ENCODE data around the gene FLRT1.

FLRT1 gene

DNA sequence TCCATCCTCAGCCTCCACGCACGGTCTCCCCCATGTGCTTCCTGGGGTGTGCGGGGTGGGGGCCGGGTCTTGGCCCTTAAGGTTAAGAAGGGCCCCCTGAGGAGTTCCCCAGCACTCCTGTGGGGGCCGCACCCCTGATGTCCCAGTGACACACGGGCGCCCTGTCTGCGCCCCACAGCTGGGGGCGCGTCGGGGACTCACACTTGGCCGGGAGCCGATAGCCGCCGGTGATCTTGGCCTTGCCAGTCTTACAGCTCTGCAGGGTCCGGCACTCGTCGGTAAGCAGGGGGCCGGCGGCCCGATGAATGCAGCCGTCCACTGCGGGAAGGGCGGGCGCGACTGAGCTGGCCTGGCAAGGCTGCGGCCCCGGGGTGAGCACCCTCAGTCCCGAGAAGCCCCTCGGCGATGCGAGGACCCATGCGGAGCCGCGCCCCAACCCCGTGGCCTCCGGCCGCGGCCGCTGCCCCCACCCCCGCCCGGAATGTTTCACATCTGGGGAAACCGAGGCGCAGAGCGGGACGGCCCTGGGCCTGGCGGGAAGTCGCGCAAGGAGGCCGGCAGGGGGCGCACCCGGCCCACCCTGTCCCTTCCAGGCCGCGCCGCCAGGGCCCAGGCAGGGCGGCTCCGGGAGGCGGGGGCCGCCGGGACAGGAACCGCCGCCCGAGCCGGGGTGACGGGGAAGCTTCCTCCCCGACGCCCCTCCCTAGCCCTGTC lies 35.5 kb upstream of the FLRT1 start:
- peak overlapping the region; percentile 34; the same call in 1 of the 2 replicates for H3K9ac ChIP-seq (ENCODE audit: low read depth, low read length)
- H3K36me3 ChIP-seq (ENCODE audit: insufficient read depth, low read length), result peaks cover 6% of the 10 kb centered on the region; the same call in 1 of the 2 replicates
- H3K9me3 ChIP-seq (ENCODE audit: control insufficient read depth, insufficient read depth, low read length), result no peaks in the 10 kb centered on the region
- H3K4me1 ChIP-seq (ENCODE audit: insufficient read depth, low read length), result peaks cover 12% of the 10 kb centered on the region; the same call in 1 of the 2 replicates

DNA sequence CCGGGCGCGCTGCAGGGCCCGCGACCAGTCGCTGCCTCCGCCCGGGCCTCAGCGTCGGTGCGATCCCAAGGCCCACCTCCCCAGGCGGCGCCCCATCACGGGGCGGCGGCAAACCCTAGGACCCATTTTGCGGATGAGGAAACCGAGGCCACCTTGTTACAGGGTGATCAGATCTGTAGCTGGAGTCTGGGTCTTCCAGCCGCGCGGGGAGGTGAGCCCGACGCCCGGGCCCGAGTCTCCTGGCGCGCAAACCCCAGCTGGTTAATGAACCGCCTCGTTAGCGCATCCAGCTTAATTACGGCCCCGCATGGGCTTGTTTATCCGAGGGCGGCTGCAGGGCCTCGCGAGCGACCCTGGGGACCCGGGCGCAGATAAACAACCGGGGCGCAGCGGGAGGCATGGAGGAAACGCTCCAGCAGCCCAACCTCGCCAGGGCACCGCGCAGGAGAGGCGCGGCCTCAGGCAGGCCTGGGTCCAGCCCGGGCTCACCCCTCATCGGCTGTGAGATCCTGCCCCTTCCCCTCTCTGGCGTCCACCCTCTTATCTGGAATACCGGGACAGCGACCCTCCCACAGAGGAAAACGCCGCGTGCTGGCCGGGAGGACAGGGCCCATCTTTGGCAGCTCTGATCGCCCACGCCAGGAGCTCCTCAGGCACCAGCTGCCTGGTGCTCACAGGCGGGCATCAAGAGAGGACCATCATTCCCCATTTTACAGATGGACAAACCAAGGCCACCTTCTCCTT lies 34.8 kb upstream of the FLRT1 start:
- Histone ChIP-seq H3K9ac (ENCODE audit: low read depth, low read length) (peak overlapping the region; percentile 30; the same call in 1 of the 2 replicates), H3K9me3 (ENCODE audit: control insufficient read depth, insufficient read depth, low read length) (no peaks in the 10 kb centered on the region), H3K4me1 (ENCODE audit: insufficient read depth, low read length) (peaks cover 12% of the 10 kb centered on the region; the same call in 1 of the 2 replicates), H3K36me3 (ENCODE audit: insufficient read depth, low read length) (peaks cover 6% of the 10 kb centered on the region; the same call in 1 of the 2 replicates)

DNA sequence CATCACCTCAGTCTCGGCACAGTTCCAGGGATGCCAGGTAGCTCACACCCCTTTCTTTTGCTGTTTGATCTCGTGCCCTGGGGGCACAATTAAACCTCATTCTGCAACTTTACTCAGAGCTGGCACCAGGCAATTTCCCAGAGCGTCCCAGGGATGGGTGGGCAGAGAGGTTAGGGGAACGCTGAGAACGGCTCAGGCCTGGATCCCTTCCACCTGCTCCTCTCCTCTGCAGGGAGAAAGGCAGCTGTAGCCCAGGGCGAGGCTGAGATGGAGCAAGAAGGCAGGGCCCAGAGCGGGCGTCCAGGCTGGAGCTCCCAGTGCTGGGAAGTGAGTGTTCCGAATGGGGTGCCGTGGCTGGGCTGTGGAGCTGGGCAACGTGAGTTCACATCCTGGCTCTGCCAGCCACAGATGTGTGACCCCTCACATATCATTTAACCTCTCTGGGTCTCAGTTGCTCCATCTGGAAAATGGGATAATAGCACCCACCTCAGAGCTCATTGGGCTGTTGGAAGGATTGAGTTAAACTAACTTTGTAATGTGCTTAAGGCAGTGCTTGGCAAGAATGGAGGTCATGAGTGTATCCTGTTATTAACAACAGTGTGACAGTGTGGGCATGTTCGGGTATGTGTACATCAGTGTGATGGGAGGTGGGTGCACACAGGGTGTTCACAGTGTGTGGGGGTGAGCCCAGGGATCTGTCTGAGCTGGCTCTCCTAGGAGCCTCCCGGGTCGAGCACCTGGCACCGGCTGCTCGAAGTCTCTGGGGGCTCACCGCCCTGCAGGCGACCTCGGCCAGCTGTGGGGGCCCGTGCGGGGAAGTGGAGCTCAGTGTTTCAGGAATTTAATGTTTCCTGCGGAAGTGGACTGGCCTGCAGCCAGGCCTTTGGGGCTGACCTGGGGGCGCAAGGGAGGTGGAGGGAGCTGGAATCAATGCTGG lies 34.0 kb upstream of the FLRT1 start:
- peaks cover 5% of the 10 kb centered on the region; the same call in 1 of the 2 replicates for H3K36me3 ChIP-seq (ENCODE audit: insufficient read depth, low read length)
- H3K9ac ChIP-seq (ENCODE audit: low read depth, low read length), result no peak overlapping the region
- H3K4me1 ChIP-seq (ENCODE audit: insufficient read depth, low read length), result peaks cover 12% of the 10 kb centered on the region; the same call in 1 of the 2 replicates
- no peaks in the 10 kb centered on the region for H3K9me3 ChIP-seq (ENCODE audit: control insufficient read depth, insufficient read depth, low read length)

DNA sequence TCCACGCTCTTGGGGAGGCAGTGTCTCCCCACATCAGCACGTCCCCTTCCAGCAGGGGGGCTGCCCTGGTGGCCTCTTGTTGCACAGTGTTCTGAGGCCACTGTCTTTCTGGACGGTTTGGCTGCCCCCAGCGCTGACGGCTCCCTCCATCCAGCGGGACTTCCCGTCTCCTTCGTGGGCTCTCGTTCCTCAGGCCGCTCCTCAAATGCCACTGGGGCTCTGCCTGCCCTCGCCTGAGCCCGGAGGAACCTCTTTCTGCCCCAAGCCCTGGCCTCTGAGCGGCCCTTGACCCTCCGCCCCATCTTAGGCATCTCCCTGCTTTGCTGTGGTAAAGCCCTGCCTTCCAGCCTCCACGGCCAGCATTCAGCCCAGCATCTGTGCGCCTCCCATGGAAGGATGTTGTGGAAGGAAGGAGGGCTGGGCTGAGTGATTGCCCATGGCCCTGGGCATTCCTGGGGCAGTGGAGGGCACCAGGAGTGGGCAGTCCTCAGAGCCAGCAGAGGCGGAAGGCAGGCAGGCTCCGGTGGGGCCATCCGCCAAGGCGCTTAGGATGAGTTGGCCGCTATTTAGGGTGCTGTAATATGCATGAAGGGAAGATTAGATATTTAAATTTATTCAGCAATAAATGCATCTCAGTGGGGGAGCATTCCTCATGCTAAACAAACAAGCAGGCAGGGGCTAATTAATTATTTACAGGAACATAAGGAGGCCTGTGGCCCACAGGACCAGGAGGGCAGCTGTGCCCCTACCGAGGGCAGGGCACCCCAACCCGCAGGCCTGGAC lies 31.7 kb upstream of the FLRT1 start:
- Histone ChIP-seq H3K4me1 (ENCODE audit: insufficient read depth, low read length) (peaks cover 5% of the 10 kb centered on the region; the same call in 1 of the 2 replicates), H3K36me3 (ENCODE audit: insufficient read depth, low read length) (no peaks in the 10 kb centered on the region), H3K9me3 (ENCODE audit: control insufficient read depth, insufficient read depth, low read length) (no peaks in the 10 kb centered on the region), H3K9ac (ENCODE audit: low read depth, low read length) (no peak overlapping the region)

DNA sequence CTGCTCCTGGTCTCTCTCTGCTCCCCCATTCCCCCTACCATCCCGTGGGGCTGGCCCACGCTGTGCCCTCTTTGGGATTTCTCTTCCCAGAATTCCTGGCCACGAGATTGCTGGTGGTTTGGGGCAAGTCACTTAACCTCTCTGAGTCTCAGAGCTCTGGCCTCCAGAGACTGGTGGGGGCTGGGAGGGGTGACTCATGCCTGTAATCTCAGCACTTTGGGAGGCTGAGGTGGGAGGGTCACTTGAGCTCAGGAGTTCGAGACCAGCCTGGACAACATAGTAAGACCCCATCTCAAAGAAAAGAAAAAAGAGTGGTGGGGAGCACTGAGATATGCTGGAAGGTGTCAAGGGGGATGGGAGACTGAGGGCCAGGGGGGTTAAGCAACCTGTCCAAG lies 31.1 kb upstream of the FLRT1 start:
- H3K4me1 ChIP-seq (ENCODE audit: insufficient read depth, low read length), result peaks cover 5% of the 10 kb centered on the region; the same call in 1 of the 2 replicates
- no peak overlapping the region for H3K9ac ChIP-seq (ENCODE audit: low read depth, low read length)
- no peaks in the 10 kb centered on the region for H3K36me3 ChIP-seq (ENCODE audit: insufficient read depth, low read length)
- no peaks in the 10 kb centered on the region for H3K9me3 ChIP-seq (ENCODE audit: control insufficient read depth, insufficient read depth, low read length)

DNA sequence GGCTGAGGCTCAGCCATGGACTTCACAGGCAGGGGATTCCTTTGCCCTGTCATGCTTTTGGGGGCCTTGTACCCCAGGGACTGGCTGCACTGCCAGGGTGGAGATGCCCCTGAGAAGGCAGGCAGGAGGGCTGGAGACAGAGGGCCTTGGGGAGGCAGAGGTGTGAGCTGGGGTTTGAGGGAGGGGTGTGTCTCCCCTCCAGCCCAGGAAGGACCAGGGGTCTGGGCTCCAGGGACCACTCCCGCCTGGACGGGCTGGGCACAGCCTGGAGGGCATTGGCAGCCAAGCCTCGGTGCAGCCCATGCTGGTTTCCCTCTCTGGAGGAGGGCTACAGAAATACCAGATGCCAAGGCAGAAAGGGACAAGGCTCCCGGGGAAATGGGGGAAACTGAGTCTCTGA lies 30.0 kb upstream of the FLRT1 start:
- peaks cover 5% of the 10 kb centered on the region; the same call in 1 of the 2 replicates for H3K4me1 ChIP-seq (ENCODE audit: insufficient read depth, low read length)

DNA sequence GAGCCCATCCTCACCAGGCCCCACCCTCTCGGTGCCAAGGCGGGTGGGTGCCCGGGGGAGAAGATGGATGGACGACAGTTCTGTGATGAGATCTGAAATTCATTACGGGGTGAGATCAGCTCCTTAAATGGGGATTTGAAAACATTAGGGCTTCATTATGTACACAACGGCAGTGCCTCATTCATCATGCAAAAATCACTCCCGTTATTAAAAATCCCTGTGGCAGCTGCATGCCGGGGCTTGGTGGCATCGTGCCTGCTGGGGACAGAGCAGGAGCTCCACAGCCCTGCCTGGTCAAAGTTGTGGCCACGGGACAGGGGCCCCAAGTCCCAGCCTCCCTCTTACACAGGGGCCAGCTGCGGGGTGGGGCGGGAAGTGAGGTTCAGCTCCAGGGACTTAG lies 29.3 kb upstream of the FLRT1 start:
- Histone ChIP-seq H3K36me3 (ENCODE audit: insufficient read depth, low read length) (no peaks in the 10 kb centered on the region), H3K9ac (ENCODE audit: low read depth, low read length) (no peak overlapping the region), H3K9me3 (ENCODE audit: control insufficient read depth, insufficient read depth, low read length) (no peaks in the 10 kb centered on the region), H3K4me1 (ENCODE audit: insufficient read depth, low read length) (peaks cover 5% of the 10 kb centered on the region; the same call in 1 of the 2 replicates)

More for the DNA sequence above, 30.0 kb upstream of the FLRT1 start:
- H3K9me3 ChIP-seq (ENCODE audit: control insufficient read depth, insufficient read depth, low read length), result no peaks in the 10 kb centered on the region
- no peaks in the 10 kb centered on the region for H3K36me3 ChIP-seq (ENCODE audit: insufficient read depth, low read length)
- no peak overlapping the region for H3K9ac ChIP-seq (ENCODE audit: low read depth, low read length)

DNA sequence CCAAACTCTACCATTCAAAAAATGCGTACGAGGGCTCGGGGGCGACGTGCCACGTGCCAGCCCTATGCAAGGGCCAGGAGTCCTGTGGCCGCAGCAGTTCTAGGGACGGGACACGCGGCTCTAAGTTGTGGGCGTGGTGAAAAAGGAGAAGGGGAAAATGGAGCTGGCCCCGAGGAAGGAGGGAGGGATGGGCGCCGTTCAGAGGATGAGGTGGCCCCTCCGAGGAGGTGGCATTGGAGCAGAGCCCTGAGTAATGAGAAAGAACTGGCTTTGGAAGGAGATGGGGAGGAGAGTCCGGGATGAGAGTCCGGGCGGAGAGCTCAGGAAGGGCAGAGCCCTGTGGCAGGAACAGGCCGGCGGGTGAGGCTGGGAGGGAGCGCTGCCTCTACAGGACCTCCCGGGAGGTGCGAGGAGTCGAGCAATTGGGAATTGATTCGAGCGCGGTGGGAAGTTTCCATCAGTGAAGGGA lies 28.5 kb upstream of the FLRT1 start:
- Histone ChIP-seq H3K36me3 (ENCODE audit: insufficient read depth, low read length) (no peaks in the 10 kb centered on the region), H3K9me3 (ENCODE audit: control insufficient read depth, insufficient read depth, low read length) (no peaks in the 10 kb centered on the region), H3K9ac (ENCODE audit: low read depth, low read length) (peak overlapping the region; percentile 48), H3K4me1 (ENCODE audit: insufficient read depth, low read length) (peaks cover 5% of the 10 kb centered on the region; the same call in 1 of the 2 replicates)

DNA sequence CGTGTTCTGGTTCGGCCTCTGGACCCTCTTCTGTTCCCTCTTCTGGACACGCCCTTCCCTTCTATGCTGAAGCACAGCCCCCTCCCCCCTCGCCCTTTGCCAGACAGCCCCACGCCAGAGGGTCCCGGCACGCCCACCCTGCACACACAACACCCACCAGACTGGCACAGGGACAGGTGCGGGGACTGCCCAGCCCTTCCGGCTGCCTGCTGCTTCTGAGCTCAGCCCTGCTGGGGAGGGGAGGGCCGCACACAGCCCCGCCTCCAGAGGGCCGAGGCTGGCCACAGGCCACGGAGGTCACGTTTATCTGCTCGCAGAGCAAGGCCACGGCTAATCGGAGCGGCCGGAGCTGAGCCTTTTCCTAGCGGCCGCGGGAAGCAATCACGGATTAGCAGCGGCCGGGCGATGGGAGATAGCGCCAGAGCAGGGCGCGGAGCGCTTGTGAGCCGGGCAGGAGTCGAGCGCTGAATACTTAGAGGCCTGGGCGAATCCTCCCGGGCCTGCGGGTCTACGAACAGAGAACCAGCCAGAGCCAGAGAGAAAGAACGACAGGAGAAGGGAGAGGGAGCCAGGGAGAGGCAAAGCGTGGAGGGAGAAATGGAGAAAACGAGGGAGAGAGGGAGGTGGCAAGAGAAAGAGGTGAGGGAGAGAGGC lies 28.0 kb upstream of the FLRT1 start:
- Histone ChIP-seq H3K9me3 (ENCODE audit: control insufficient read depth, insufficient read depth, low read length) (no peaks in the 10 kb centered on the region), H3K9ac (ENCODE audit: low read depth, low read length) (peak overlapping the region; percentile 48), H3K36me3 (ENCODE audit: insufficient read depth, low read length) (no peaks in the 10 kb centered on the region), H3K4me1 (ENCODE audit: insufficient read depth, low read length) (peaks cover 5% of the 10 kb centered on the region; the same call in 1 of the 2 replicates)

DNA sequence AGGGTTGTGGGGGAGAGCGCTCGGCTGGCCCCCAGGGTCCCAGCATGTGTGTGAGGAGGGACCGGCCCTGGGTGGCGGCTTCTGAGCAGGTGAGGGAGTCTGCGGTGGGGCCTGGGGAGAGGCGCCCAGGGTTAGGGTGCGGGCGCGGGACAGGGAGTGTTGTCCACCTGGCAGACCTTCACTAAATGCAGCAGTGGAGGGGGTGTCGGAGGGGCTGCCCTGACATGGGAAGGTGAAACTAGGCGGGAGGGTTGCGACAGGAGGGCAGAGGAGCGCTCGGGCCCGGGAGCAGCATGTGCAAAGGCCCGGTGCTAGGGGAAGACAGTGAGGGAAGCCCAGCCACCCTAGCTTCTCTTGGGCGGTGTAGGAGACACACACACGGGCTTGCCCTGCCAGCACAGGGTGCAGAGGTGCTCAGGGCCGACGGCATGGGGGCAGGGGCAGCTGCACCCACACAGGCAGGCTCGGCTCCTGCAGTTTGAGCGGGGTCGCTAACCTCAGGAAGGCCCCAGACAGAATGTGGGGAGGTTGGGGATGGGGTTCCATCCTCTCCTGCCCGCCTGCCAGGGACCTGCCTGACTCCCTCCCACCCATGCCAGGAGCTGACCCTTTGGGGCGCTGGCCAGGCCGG lies 27.3 kb upstream of the FLRT1 start:
- Histone ChIP-seq H3K9me3 (ENCODE audit: control insufficient read depth, insufficient read depth, low read length) (no peaks in the 10 kb centered on the region), H3K36me3 (ENCODE audit: insufficient read depth, low read length) (no peaks in the 10 kb centered on the region), H3K9ac (ENCODE audit: low read depth, low read length) (peak overlapping the region; percentile 48), H3K4me1 (ENCODE audit: insufficient read depth, low read length) (0 out of 2 replicates have a peak, but pooled peaks cover 5% of the 10 kb centered on the region)

DNA sequence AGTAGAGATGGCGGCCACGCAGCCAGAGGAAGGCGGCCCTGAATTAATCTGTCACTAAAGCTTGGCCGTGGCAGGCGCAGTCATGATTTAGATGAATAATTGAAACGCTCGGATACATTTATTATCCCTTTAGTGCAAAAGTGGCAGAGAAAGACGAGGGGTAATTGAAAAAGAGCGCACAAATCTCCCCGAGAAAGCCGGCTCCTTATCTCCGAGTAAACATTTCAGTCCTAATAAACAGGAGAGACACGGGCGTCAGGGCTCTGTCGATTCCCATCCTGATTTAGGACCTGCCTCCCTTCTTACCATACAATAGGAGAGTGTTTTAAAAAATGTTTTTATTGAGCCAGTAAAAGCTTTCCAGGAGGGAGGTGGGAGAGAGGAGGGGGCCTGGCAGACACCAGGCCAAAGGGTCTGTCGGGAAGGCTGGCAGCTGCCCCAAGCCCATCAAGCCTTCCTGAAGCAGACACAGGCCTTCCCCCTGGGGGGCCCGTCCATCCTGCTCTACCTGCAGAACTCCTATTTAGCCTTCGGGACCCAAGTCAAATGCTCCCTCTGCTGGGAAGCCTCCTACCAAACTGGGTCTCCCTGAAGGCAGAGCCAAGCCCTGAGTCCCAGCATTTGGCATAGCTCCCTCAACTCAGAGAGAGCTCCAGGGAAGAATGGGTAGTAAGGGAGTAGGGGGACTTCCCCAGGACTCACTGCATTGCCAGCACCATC lies 26.7 kb upstream of the FLRT1 start:
- no peaks in the 10 kb centered on the region for H3K36me3 ChIP-seq (ENCODE audit: insufficient read depth, low read length)

DNA sequence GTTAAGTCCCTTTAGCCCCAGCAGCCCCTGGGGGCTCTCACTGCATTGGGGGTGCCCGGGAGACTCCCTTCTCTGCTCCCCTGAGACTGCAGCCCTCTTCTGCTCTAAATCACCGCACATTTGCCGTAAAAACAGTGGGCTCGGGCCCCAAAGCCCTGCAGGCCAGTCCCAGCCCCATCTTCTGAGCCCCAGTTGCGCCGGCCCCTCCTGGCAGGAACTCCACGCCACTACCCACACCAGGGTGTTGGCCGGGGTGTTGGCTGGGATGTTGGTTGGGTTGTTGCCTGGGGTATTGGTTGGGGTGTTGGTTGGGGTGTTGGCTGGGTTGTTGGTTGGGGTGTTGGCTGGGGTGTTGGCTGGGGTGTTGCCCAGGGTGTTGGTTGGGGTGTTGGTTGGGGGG lies 26.0 kb upstream of the FLRT1 start:
- Histone ChIP-seq H3K36me3 (ENCODE audit: insufficient read depth, low read length) (no peaks in the 10 kb centered on the region), H3K9me3 (ENCODE audit: control insufficient read depth, insufficient read depth, low read length) (no peaks in the 10 kb centered on the region), H3K4me1 (ENCODE audit: insufficient read depth, low read length) (no peaks in the 10 kb centered on the region), H3K9ac (ENCODE audit: low read depth, low read length) (no peak overlapping the region)

More for the DNA sequence above, 26.7 kb upstream of the FLRT1 start:
- no peaks in the 10 kb centered on the region for H3K9me3 ChIP-seq (ENCODE audit: control insufficient read depth, insufficient read depth, low read length)
- H3K9ac ChIP-seq (ENCODE audit: low read depth, low read length), result no peak overlapping the region
- H3K4me1 ChIP-seq (ENCODE audit: insufficient read depth, low read length), result 0 out of 2 replicates have a peak, but pooled peaks cover 4% of the 10 kb centered on the region

Measured in ES-I3 (cell line).